CD4-positive, alpha-beta T cell treated with Interleukin-10 for 1 hour (primary cell): ENCODE results near the gene CLIC2.
A peak's percentile ranks its signal among the peaks of the same experiment; 100 is the strongest.

Source experiments
- DNase-seq: peaks from one replicate; pipeline ENCODE4 v3.0.0-alpha.2; 2020

Gene CLIC2

GRCh38 chrX:155262970-155263754 lies 71.3 kb downstream of the CLIC2 start:
- DNase-seq, result peak; percentile 28

DNA sequence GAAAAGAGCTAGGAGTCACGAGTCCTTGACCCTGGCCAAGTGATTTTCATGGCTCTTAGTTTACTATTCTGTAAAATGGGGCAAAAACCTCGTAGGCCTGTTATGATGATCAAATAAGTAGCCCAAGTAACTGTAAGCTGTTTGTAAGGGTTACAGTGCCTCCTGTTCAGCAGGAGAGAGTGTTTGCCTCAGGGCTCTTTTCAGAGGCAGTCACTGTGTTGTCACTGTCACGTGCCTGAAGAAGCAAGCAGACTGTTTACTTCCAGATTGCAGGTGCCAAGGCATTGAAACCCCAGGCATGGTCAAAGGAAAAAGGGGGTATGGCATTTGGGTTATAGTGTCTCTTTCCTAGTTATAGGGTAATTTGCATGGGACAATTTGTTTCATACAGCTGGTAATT lies 74.7 kb downstream of the CLIC2 start:
- DNase-seq, result no peak

GRCh38 chrX:155251391-155251790 lies 83.0 kb downstream of the CLIC2 start:
- no peak for DNase-seq

- no peak for DNase-seq
These were observed 86.9 kb downstream of the CLIC2 start for GRCh38 chrX:155247497-155247896.

DNA sequence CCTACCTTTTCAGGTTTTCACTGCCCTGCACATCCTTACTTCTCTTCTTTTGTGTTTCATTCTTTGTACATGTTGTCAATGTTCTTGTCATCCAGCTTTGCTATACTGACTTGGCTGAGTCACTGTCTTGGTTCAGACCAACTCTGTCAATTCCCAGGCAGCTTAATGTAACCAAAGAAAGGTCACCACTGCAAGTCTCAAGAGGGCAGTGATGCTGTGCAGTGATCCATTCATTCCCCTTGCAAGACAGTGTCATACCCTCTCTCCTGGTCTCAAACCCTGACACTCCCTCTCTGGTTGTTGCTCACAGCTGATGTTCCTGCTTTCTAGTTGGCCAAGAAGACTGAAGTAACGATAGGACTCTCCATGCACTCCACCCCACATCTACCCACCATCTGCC lies 87.7 kb downstream of the CLIC2 start:
- no peak for DNase-seq

DNA sequence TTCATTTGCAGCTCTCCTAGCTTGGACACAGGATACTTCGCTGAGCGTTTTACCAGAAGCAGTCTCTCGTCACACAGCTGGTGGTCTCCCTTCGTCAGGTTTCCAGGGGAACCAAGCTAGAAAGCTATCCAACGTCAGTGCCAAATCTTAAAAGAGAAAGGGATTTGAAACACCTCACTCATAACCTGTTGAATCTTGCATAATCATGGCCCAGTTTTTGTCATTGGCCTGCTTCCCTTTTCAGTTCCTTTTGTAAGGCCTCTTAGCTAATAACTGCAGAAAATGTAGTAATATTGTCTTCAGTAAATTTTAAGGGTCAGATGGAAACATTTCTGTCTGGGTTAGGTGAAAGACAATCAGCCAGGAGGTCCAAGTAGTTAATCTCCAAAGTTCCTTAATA lies 92.1 kb downstream of the CLIC2 start:
- peak; percentile 4 for DNase-seq

GRCh38 chrX:155237719-155238118 lies 96.7 kb downstream of the CLIC2 start:
- no peak for DNase-seq

GRCh38 chrX:155235891-155236290 lies 98.5 kb downstream of the CLIC2 start:
- no peak for DNase-seq

DNA sequence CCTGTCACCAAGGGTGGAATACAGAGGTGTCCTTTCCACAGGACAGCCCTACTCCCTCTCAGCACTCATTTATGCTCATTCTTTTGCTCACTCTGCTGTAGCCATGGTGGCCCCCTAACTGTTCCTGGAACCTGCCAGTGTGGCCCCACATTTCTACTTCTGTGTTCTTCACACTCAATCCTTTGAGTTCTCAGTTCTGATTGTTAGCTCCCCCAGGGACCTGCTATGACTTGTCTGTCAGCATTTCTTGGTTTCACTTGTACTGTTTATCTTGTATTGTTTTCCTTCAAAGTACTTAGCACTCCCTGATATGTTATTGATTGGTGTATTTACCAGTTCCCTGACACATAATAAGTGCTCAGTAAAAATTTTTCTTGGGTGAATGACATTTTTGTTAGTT lies 103.3 kb downstream of the CLIC2 start:
- no peak for DNase-seq
